HepG2 (cell line): Measurements from ENCODE around the gene SLC6A9. TPM values are rescaled to one million over a fixed set of nuclear protein-coding genes. Genes with fewer than 3 reads are reported as not detected.
A peak's percentile ranks its signal among the peaks of the same experiment; 100 is the strongest.

Source experiments
- ATM ChIP-seq: fragments of 450-650 bp; IDR thresholded peaks from 2 replicates; pipeline ENCODE4 v1.7.1; 2017; ENCODE audit warnings: mild to moderate bottlenecking, borderline replicate concordance
- ETV6 ChIP-seq: sonication (generic); formaldehyde crosslinking; conservative IDR thresholded peaks from 2 replicates; pipeline ENCODE4 v1.4.0; 2020; ENCODE audit warnings: missing genetic modification reagents
- GATAD2A ChIP-seq: IDR thresholded peaks from 2 replicates; pipeline ENCODE4 v1.6.1; 2016
- IKZF5 ChIP-seq: IDR thresholded peaks from 2 replicates; pipeline ENCODE4 v1.6.1; 2018; ENCODE audit warnings: missing genetic modification reagents, mild to moderate bottlenecking, missing compliant biosample characterization
- KAT7 ChIP-seq: IDR thresholded peaks from 2 replicates; pipeline ENCODE4 v1.6.1; 2018; ENCODE audit warnings: borderline replicate concordance, missing compliant biosample characterization
- KDM4B ChIP-seq: sonication (generic); formaldehyde crosslinking; IDR thresholded peaks from 2 replicates; pipeline ENCODE4 v1.4.0; 2020; ENCODE audit warnings: missing genetic modification reagents
- TCF7 ChIP-seq: sonication (generic); IDR thresholded peaks from 2 replicates; pipeline ENCODE4 v1.6.1; 2016; ENCODE audit warnings: antibody characterized with exemption, low read depth
- TOPORS ChIP-seq: sonication (generic); formaldehyde crosslinking; IDR thresholded peaks from 2 replicates; pipeline ENCODE4 v1.8.0; 2023; ENCODE audit warnings: mild to moderate bottlenecking, missing genetic modification reagents
- ZEB1 ChIP-seq: IDR thresholded peaks from 2 replicates; pipeline ENCODE4 v1.6.1; 2012; ENCODE audit warnings: mild to moderate bottlenecking, low read depth, inconsistent platforms; ENCODE audit not compliant: insufficient replicate concordance
- ZFY ChIP-seq: sonication (generic); formaldehyde crosslinking; IDR thresholded peaks from 2 replicates; pipeline ENCODE4 v1.4.0; 2020; ENCODE audit warnings: missing genetic modification reagents
- ZNF136 ChIP-seq: sonication (generic); formaldehyde crosslinking; IDR thresholded peaks from 2 replicates; pipeline ENCODE4 v1.8.1; 2022; ENCODE audit warnings: low read depth, mild to moderate bottlenecking, moderate library complexity, missing genetic modification reagents
- ZNF205 ChIP-seq: IDR thresholded peaks from 2 replicates; pipeline ENCODE4 v1.6.1; 2018; ENCODE audit warnings: missing biosample characterization, missing genetic modification reagents
- ZNF33A ChIP-seq: sonication (generic); formaldehyde crosslinking; IDR thresholded peaks from 2 replicates; pipeline ENCODE4 v1.5.1; 2020; ENCODE audit warnings: missing genetic modification reagents, mild to moderate bottlenecking, moderate library complexity, borderline replicate concordance
- ZNF547 ChIP-seq: sonication (generic); formaldehyde crosslinking; IDR thresholded peaks from 2 replicates; pipeline ENCODE4 v1.5.1; 2020; ENCODE audit warnings: mild to moderate bottlenecking, missing genetic modification reagents
- ZNF678 ChIP-seq: sonication (generic); formaldehyde crosslinking; IDR thresholded peaks from 2 replicates; pipeline ENCODE4 v1.4.0; 2020; ENCODE audit warnings: mild to moderate bottlenecking, missing genetic modification reagents
- ZNF749 ChIP-seq: sonication (generic); formaldehyde crosslinking; IDR thresholded peaks from 2 replicates; pipeline ENCODE4 v1.8.0; 2022; ENCODE audit warnings: mild to moderate bottlenecking, missing genetic modification reagents, moderate library complexity, borderline replicate concordance
- polyA plus RNA-seq, 8 experiments: library from polyadenylated mRNA; depleted of rRNA in 3 of 8; stranded (reverse) in 7 of 8; unstranded in 1 of 8; fragments of >200 nt; fragmentation: Illumina TruSeq in 4 of 8; extraction: Trizol in 4 of 8; gene quantifications; 2 replicates each; pipeline versions ENCODE4 v1.2.1 to v1.2.3, GENCODE V29; 2011 to 2016; ENCODE audit warnings: low read depth in 4 of 8, missing spikeins in 1 of 8, mixed read lengths in 1 of 8; ENCODE audit not compliant: insufficient read depth in 1 of 8
- total RNA-seq, 5 experiments: library from RNA; depleted of rRNA; stranded (reverse); fragments of >200 nt; fragmentation: Illumina TruSeq; extraction: Trizol; gene quantifications; 2 replicates each; pipeline ENCODE4 v1.2.3, GENCODE V29; 2016; ENCODE audit warnings: low read depth in 1 of 5
- TF ChIP-seq, protein P1 (sequence below): sonication (generic); formaldehyde crosslinking; IDR thresholded peaks from 2 replicates; pipeline ENCODE4 v1.4.0; 2020; ENCODE audit warnings: missing genetic modification reagents
- TF ChIP-seq, protein P2 (sequence below): sonication (generic); formaldehyde crosslinking; conservative IDR thresholded peaks from 2 replicates; pipeline ENCODE4 v1.4.0; 2020; ENCODE audit warnings: mild to moderate bottlenecking, missing genetic modification reagents, moderate library complexity
- TF ChIP-seq, protein P3 (sequence below): sonication (generic); formaldehyde crosslinking; IDR thresholded peaks from 2 replicates; pipeline ENCODE4 v1.4.0; 2020; ENCODE audit warnings: missing genetic modification reagents, borderline replicate concordance

SLC6A9 gene
- total and polyA plus RNA-seq, 2 of the 13 experiments (the other 11 are each of a cell fraction or from before 2014, with no cell fraction given) = 8.5 to 9.9 TPM

DNA sequence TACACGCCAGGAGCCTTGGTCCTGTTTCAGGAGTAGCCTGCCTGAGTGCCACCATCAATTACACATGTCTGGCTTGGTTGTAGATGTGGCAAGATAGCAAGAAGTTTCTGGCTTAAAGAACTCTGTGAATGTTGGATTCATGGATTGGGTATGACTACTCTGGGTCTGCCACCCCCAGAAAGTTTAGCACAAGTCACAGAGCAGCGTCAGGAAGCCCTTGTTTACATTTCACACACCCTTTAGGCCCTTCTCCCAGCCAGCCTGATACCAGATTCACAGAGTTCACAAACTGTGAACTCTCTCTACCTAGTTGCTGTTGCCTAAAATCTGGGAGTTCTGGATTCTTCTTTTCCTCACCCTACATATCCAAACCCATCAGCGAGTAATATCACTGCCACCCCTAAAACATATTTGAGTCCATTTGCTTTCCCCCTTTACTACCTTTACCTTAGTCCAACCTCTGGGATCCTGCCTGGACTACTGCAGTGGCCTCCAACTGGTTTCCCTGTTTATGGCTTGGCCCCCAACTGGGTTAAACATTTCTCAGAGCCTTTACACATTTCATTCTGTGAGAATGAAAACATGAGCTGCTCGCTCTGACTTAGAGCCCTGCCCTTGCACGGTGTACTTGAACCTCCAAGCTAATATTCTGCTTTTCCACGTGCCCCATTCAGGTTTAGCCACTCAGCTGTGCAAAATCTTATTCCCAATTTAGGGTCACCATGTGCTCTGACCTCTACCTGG is 43.9 kb downstream of the SLC6A9 start (continued):
- TF ChIP-seq, protein P1, sequence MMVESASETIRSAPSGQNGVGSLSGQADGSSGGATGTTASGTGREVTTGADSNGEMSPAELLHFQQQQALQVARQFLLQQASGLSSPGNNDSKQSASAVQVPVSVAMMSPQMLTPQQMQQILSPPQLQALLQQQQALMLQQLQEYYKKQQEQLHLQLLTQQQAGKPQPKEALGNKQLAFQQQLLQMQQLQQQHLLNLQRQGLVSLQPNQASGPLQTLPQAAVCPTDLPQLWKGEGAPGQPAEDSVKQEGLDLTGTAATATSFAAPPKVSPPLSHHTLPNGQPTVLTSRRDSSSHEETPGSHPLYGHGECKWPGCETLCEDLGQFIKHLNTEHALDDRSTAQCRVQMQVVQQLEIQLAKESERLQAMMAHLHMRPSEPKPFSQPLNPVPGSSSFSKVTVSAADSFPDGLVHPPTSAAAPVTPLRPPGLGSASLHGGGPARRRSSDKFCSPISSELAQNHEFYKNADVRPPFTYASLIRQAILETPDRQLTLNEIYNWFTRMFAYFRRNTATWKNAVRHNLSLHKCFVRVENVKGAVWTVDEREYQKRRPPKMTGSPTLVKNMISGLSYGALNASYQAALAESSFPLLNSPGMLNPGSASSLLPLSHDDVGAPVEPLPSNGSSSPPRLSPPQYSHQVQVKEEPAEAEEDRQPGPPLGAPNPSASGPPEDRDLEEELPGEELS (CRISPR knock-in tag) = peak; percentile 34; the same call in 1 of the 2 replicates
- TF ChIP-seq ZNF136 (CRISPR knock-in tag) (no peak), ZNF547 (CRISPR knock-in tag) (no peak), KDM4B (no peak), TCF7 (no peak), ZEB1 (no peak), ATM (no peak), IKZF5 (CRISPR knock-in tag) (peak; percentile 40; the same call in 1 of the 2 replicates), ZNF205 (CRISPR knock-in tag) (no peak), ZNF33A (CRISPR knock-in tag) (no peak), ZNF678 (no peak), ZFY (CRISPR knock-in tag) (0 out of 2 replicates have a peak, but pooled peaks have one; percentile 24), ETV6 (CRISPR knock-in tag) (no peak), GATAD2A (CRISPR knock-in tag) (peak; percentile 58; the same call in 1 of the 2 replicates), ZNF749 (CRISPR knock-in tag) (no peak), TOPORS (CRISPR knock-in tag) (no peak), KAT7 (CRISPR knock-in tag) (no peak)
- TF ChIP-seq, protein P2, sequence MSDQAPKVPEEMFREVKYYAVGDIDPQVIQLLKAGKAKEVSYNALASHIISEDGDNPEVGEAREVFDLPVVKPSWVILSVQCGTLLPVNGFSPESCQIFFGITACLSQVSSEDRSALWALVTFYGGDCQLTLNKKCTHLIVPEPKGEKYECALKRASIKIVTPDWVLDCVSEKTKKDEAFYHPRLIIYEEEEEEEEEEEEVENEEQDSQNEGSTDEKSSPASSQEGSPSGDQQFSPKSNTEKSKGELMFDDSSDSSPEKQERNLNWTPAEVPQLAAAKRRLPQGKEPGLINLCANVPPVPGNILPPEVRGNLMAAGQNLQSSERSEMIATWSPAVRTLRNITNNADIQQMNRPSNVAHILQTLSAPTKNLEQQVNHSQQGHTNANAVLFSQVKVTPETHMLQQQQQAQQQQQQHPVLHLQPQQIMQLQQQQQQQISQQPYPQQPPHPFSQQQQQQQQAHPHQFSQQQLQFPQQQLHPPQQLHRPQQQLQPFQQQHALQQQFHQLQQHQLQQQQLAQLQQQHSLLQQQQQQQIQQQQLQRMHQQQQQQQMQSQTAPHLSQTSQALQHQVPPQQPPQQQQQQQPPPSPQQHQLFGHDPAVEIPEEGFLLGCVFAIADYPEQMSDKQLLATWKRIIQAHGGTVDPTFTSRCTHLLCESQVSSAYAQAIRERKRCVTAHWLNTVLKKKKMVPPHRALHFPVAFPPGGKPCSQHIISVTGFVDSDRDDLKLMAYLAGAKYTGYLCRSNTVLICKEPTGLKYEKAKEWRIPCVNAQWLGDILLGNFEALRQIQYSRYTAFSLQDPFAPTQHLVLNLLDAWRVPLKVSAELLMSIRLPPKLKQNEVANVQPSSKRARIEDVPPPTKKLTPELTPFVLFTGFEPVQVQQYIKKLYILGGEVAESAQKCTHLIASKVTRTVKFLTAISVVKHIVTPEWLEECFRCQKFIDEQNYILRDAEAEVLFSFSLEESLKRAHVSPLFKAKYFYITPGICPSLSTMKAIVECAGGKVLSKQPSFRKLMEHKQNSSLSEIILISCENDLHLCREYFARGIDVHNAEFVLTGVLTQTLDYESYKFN (CRISPR knock-in tag) = peak; percentile 84
- TF ChIP-seq, protein P3, sequence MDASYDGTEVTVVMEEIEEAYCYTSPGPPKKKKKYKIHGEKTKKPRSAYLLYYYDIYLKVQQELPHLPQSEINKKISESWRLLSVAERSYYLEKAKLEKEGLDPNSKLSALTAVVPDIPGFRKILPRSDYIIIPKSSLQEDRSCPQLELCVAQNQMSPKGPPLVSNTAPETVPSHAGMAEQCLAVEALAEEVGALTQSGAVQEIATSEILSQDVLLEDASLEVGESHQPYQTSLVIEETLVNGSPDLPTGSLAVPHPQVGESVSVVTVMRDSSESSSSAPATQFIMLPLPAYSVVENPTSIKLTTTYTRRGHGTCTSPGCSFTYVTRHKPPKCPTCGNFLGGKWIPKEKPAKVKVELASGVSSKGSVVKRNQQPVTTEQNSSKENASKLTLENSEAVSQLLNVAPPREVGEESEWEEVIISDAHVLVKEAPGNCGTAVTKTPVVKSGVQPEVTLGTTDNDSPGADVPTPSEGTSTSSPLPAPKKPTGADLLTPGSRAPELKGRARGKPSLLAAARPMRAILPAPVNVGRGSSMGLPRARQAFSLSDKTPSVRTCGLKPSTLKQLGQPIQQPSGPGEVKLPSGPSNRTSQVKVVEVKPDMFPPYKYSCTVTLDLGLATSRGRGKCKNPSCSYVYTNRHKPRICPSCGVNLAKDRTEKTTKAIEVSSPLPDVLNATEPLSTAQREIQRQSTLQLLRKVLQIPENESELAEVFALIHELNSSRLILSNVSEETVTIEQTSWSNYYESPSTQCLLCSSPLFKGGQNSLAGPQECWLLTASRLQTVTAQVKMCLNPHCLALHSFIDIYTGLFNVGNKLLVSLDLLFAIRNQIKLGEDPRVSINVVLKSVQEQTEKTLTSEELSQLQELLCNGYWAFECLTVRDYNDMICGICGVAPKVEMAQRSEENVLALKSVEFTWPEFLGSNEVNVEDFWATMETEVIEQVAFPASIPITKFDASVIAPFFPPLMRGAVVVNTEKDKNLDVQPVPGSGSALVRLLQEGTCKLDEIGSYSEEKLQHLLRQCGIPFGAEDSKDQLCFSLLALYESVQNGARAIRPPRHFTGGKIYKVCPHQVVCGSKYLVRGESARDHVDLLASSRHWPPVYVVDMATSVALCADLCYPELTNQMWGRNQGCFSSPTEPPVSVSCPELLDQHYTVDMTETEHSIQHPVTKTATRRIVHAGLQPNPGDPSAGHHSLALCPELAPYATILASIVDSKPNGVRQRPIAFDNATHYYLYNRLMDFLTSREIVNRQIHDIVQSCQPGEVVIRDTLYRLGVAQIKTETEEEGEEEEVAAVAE (CRISPR knock-in tag) = no peak
